ENCODE data around the gene SMTNL1. TPM values are rescaled to one million over a fixed set of nuclear protein-coding genes. Genes with fewer than 3 reads are reported as not detected.

SMTNL1 gene
- total and polyA plus RNA-seq, 9 of the 15 experiments (the other 6 are each of a cell fraction or from before 2014, with no cell fraction given): not detected

- TF ChIP-seq, protein P1, sequence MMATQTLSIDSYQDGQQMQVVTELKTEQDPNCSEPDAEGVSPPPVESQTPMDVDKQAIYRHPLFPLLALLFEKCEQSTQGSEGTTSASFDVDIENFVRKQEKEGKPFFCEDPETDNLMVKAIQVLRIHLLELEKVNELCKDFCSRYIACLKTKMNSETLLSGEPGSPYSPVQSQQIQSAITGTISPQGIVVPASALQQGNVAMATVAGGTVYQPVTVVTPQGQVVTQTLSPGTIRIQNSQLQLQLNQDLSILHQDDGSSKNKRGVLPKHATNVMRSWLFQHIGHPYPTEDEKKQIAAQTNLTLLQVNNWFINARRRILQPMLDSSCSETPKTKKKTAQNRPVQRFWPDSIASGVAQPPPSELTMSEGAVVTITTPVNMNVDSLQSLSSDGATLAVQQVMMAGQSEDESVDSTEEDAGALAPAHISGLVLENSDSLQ (IDR thresholded peaks at IDR 0.05): peak; percentile 61
- TF ChIP-seq REST (IDR thresholded peaks at IDR 0.05; ENCODE audit: borderline replicate concordance): peak; percentile 54; the same call in 1 of the 2 replicates
- no peak; the same call in 1 of the 2 replicates for TF ChIP-seq REST (CRISPR knock-in tag; IDR thresholded peaks at IDR 0.05; ENCODE audit: low read depth)
- TF ChIP-seq ZNF124 (CRISPR knock-in tag; IDR thresholded peaks at IDR 0.05): no peak
- TF ChIP-seq ZNF583 (CRISPR knock-in tag; IDR thresholded peaks at IDR 0.05): no peak
- no peak for TF ChIP-seq ZNF253 (CRISPR knock-in tag; conservative IDR thresholded peaks at IDR 0.05)
- no peak for TF ChIP-seq BACH1 (tag; IDR thresholded peaks at IDR 0.05)
- no peak for TF ChIP-seq ZHX1 (conservative IDR thresholded peaks at IDR 0.05; ENCODE audit: low read length)
- TF ChIP-seq ZNF584 (CRISPR knock-in tag; IDR thresholded peaks at IDR 0.05; ENCODE audit: low read depth): no peak
- no peak for TF ChIP-seq ZNF384 (IDR thresholded peaks at IDR 0.05; ENCODE audit: low read depth, low read length)
- TF ChIP-seq TCF7 (IDR thresholded peaks at IDR 0.05; ENCODE audit: borderline replicate concordance): no peak
- peak; percentile 80 to 93; a peak in 3 of 4 replicates for TF ChIP-seq SIN3A (IDR thresholded peaks at IDR 0.05; ENCODE audit: borderline replicate concordance in 2 of 2, control insufficient read depth in 1 of 2, low read depth in 2 of 2, low read length in 2 of 2)
- peak; percentile 81; the same call in 1 of the 2 replicates for TF ChIP-seq ZNF197 (CRISPR knock-in tag; IDR thresholded peaks at IDR 0.05; ENCODE audit: low read depth)
Measured at GRCh38 chr11:57530596-57531507, 6.5 kb upstream of the SMTNL1 start, which contains the start of gene TIMM10 (continued).

Measured in K562 (cell line).